Measurements from ENCODE around the gene IYD. TPM values are rescaled to one million over a fixed set of nuclear protein-coding genes. Genes with fewer than 3 reads are reported as not detected.

The IYD gene
- total and polyA plus RNA-seq, 9 of the 15 experiments (the other 6 are each of a cell fraction or from before 2014, with no cell fraction given) = not detected

GRCh38 chr6:150392452-150393220, 23.8 kb downstream of the IYD start (continued):
- TF ChIP-seq MCM5 (IDR thresholded peaks at IDR 0.05; ENCODE audit: low read depth) (no peak), TSC22D4 (tag; IDR thresholded peaks at IDR 0.05) (no peak), XRCC5 (IDR thresholded peaks at IDR 0.05; ENCODE audit: low read depth, low read length) (no peak)

DNA sequence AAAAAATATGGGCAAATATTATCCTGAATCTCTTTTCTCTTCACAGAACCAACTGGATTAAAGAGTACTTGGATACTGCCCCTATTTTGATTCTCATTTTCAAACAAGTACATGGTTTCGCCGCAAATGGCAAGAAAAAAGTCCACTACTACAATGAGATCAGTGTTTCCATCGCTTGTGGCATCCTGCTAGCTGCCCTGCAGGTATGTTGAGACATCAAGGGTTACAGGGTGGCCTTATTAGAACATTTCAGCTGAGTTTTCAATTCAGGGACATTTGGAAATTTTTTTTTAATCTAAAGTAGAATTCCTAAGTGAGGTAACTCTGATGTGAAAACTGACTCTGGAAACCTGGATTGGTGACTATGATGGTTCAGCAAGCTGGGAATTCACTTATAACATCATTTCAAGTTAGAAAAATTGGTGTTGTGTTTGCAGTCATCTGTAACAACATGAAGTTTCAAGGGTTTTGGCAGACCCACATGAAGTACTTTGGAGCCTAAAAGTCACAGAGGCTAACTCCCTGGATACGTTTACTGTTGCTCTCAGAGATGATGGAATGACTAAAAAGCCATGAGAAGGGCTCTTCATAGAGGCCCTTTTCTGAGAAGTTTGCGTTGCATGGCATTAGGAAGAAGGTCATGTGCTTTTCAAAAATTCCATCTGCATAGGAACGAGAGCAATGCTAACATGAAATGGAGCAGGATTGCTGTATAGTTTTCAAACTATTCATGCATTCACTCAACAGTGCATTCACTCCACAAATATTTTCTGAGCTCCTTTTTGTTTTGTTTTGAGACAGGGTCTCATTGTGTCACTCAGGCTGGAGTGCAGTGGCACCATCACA, 25.5 kb downstream of the IYD start:
- no peak for ATAC-seq
- Histone ChIP-seq H3K9me1 (ENCODE audit: control insufficient read depth, insufficient read depth, low read length) (no peaks in the 10 kb centered on the region), H3K9ac (ENCODE audit: insufficient read depth in 1 of 2, low read depth in 2 of 2, low read length in 2 of 2) (no peak overlapping the region), H3K4me2 (ENCODE audit: insufficient read depth, low read length) (no peak overlapping the region), H3K9me3 (replicated peaks; ENCODE audit: control insufficient read depth, insufficient read depth, low read depth, low read length) (no peaks in the 10 kb centered on the region), H3K79me2 (ENCODE audit: control insufficient read depth, insufficient read depth, low read length) (no peaks in the 10 kb centered on the region), H3K4me3 (no peak overlapping the region), H4K20me1 (replicated peaks; ENCODE audit: control insufficient read depth, insufficient read depth, low read length) (no peaks in the 10 kb centered on the region), H3K36me3 (ENCODE audit: control insufficient read depth, insufficient read depth, low read length) (no peaks in the 10 kb centered on the region), H3K27ac (ENCODE audit: extremely low read depth, low read depth, low read length) (no peak overlapping the region), H3K27me3 (ENCODE audit: control insufficient read depth in 2 of 2, insufficient read depth in 2 of 2, low read length in 2 of 2) (peaks cover 23 to 42% of the 10 kb centered on the region in 2 experiments; a peak in 4 of 5 replicates), H3K4me1 (replicated peaks in 1 of 2; ENCODE audit: control insufficient read depth in 2 of 2, insufficient read depth in 2 of 2, low read length in 2 of 2) (no peaks in the 10 kb centered on the region), H2AFZ (ENCODE audit: low read depth, low read length) (no peak overlapping the region)
- DNase-seq (ENCODE audit: extremely low read depth in 1 of 4, low spot score in 3 of 4) = no peak
- ChIA-PET CTCF (ENCODE audit: low intra/inter-chr PET ratio) (interaction anchor here (1.0 to 2.2 kb wide), 3 partner anchors 11 to 323 kb away, joined by 5 to 22 read pairs (median 22); no protein-coding TSS in a partner anchor), POLR2A (interaction anchor here (0.6 to 1.9 kb wide), 8 partner anchors 10 to 322 kb away, joined by 3 to 7 read pairs (median 4); no protein-coding TSS in a partner anchor)
- intact Hi-C loops (cut with micrococcal nuclease) (loop anchor here (2.0 to 5.0 kb wide), 2 partner anchors 37 to 323 kb away; no protein-coding TSS in a partner anchor), in situ Hi-C loops (cut with MboI) (loop anchor here (5.0 kb wide), 1 partner anchor 322 kb away; no protein-coding TSS in a partner anchor)
- TF ChIP-seq HMBOX1 (IDR thresholded peaks at IDR 0.05) (no peak), POLR2AphosphoS5 (IDR thresholded peaks at IDR 0.05; ENCODE audit: control insufficient read depth, insufficient read depth, low read depth, low read length) (no peak), ILK (tag; IDR thresholded peaks at IDR 0.05; ENCODE audit: borderline replicate concordance, low read depth) (no peak), TFAM (CRISPR knock-in tag; conservative IDR thresholded peaks at IDR 0.05) (no peak), SPI1 (IDR thresholded peaks at IDR 0.05; ENCODE audit: borderline replicate concordance, low read depth, low read length) (no peak), ESRRA (IDR thresholded peaks at IDR 0.05; ENCODE audit: borderline replicate concordance, low read depth) (no peak)
- 2% methylated on average over 6 of the region's 6 CpGs for WGBS (ENCODE audit: insufficient coverage, low coverage, missing lambda C conversion rate)
- FAIRE-seq = no peak
- BruUV-seq (replicated peaks) = no TSS peak

Measured in K562 (cell line).